Nephron progenitor cell (in vitro differentiated cells): ENCODE data around the gene SLC46A1.

Source experiments
- DNase-seq: peaks from one replicate; pipeline ENCODE4 v3.0.0; 2021
- H3K27ac Mint-ChIP-seq: 2 replicates; pipeline ENCODE4 v1.8.0; 2021; ENCODE audit warnings: mild to moderate bottlenecking, moderate library complexity, mixed read lengths
- H3K27me3 Mint-ChIP-seq: 2 replicates; pipeline ENCODE4 v1.8.0; 2021; ENCODE audit warnings: mild to moderate bottlenecking, low read depth, mixed read lengths; ENCODE audit not compliant: poor library complexity
- H3K36me3 Mint-ChIP-seq: 2 replicates; pipeline ENCODE4 v1.8.0; 2021; ENCODE audit warnings: low read depth, mixed read lengths
- H3K4me1 Mint-ChIP-seq: 2 replicates; pipeline ENCODE4 v1.8.0; 2021; ENCODE audit warnings: mixed read lengths
- H3K4me3 Mint-ChIP-seq: 2 replicates; pipeline ENCODE4 v1.8.0; 2021; ENCODE audit warnings: mild to moderate bottlenecking, moderate library complexity, mixed read lengths
- H3K9me3 Mint-ChIP-seq: 2 replicates; pipeline ENCODE4 v1.8.0; 2021; ENCODE audit warnings: mild to moderate bottlenecking, moderate library complexity, mixed read lengths
- CTCF ChIP-seq: fragments of 200-600 bp; sonication (generic); IDR thresholded peaks from 2 replicates; pipeline ENCODE4 v1.5.0; 2021; ENCODE audit warnings: antibody characterized with exemption

SLC46A1 gene

GRCh38 chr17:28350271-28350670 is 55.7 kb downstream of the SLC46A1 start:
- no peak for DNase-seq
- Mint-ChIP-seq H3K4me3 (no peak overlapping the region), H3K9me3 (no peaks in the 10 kb centered on the region), H3K27ac (no peak overlapping the region), H3K4me1 (no peaks in the 10 kb centered on the region), H3K36me3 (peaks cover 74% of the 10 kb centered on the region), H3K27me3 (no peaks in the 10 kb centered on the region)
- no peak for TF ChIP-seq CTCF

GRCh38 chr17:28348979-28349378 is 57.0 kb downstream of the SLC46A1 start:
- TF ChIP-seq CTCF: no peak
- Mint-ChIP-seq H3K27me3 (no peaks in the 10 kb centered on the region), H3K4me1 (no peaks in the 10 kb centered on the region), H3K4me3 (no peak overlapping the region), H3K27ac (no peak overlapping the region), H3K9me3 (no peaks in the 10 kb centered on the region), H3K36me3 (peaks cover 64% of the 10 kb centered on the region)
- DNase-seq: no peak

- H3K4me3 Mint-ChIP-seq: no peak overlapping the region
- peak overlapping the region; percentile 66 for H3K27ac Mint-ChIP-seq
- no peaks in the 10 kb centered on the region for H3K4me1 Mint-ChIP-seq
- peaks cover 58% of the 10 kb centered on the region for H3K36me3 Mint-ChIP-seq
- no peaks in the 10 kb centered on the region for H3K9me3 Mint-ChIP-seq
- DNase-seq: no peak
- TF ChIP-seq CTCF: no peak
- H3K27me3 Mint-ChIP-seq: no peaks in the 10 kb centered on the region
These were observed 58.6 kb downstream of the SLC46A1 start for GRCh38 chr17:28347261-28347891.

- Mint-ChIP-seq H3K27me3 (no peaks in the 10 kb centered on the region), H3K4me1 (no peaks in the 10 kb centered on the region), H3K36me3 (peaks cover 59% of the 10 kb centered on the region), H3K9me3 (no peaks in the 10 kb centered on the region), H3K27ac (peak overlapping the region; percentile 88), H3K4me3 (no peak overlapping the region)
- TF ChIP-seq CTCF: no peak
- DNase-seq: no peak
These were observed 59.2 kb downstream of the SLC46A1 start for GRCh38 chr17:28346746-28347246.

GRCh38 chr17:28346199-28346580 is 59.8 kb downstream of the SLC46A1 start:
- Mint-ChIP-seq H3K36me3 (peaks cover 59% of the 10 kb centered on the region), H3K27ac (peak overlapping the region; percentile 88), H3K9me3 (no peaks in the 10 kb centered on the region), H3K4me1 (no peaks in the 10 kb centered on the region), H3K27me3 (no peaks in the 10 kb centered on the region), H3K4me3 (no peak overlapping the region)
- no peak for DNase-seq
- no peak for TF ChIP-seq CTCF
